Epithelial cell of proximal tubule (primary cell): ENCODE data around the gene ACADVL. TPM values are rescaled to one million over a fixed set of nuclear protein-coding genes. Genes with fewer than 3 reads are reported as not detected.

ENCODE experiments used
- DNase-seq: peaks from one replicate; pipeline ENCODE4 v3.0.0-alpha.2; 2011; ENCODE audit warnings: low read depth
- H3K4me3 ChIP-seq: 2 replicates; pipeline ENCODE4 v1.5.1; 2011; ENCODE audit warnings: low read depth, mild to moderate bottlenecking, low read length
- total RNA-seq: library from RNA; depleted of rRNA; stranded (reverse); fragments of >200 nt; gene quantifications from 2 replicates; pipeline ENCODE4 v1.2.3, GENCODE V29; 2015
- TF ChIP-seq, protein P1 (sequence below): conservative IDR thresholded peaks from 2 replicates; pipeline ENCODE4 v1.5.1; 2012; ENCODE audit warnings: low read depth, mild to moderate bottlenecking, low read length

The ACADVL gene
- total RNA-seq, 1 donor from 2014 or later: 573 TPM

DNA sequence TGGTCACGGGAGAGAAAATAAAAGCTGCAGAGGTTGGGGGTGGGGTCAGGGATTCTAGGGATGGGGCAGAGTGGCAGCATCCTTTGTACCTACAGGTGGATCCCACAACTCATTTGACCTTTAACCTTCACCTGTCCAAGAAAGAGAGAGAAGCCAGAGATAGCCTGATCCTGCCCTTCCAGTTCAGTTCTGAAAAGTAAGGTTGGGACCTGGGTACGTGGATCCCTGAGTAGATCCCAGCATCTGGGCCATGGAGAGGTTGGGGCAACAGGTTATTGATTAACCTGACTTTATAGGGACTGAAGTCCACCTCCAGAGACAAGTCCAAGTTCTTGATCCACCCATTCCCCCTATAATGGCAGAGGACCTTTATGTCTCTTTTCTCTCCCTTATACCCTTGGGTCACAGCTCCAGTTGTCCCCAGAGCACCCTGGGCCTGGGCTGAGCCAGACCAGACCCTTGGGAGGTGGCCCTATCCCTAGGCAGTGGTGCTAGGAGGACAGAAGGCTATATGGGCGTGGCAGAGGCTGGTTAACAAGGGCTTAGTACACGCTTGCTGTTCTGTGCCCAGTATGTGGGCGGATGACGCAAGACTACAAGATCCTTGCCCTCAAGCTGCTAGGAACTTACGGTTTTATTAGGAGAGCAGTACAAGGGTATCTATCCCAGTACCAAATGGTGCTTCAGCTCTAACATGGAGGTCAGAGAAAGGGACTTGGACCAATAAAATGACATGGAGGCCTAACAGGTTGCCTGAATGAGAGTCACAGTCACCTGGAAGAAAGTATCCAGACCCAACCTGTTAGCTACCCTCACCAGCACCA lies 39.2 kb downstream of the ACADVL start:
- TF ChIP-seq, protein P1, sequence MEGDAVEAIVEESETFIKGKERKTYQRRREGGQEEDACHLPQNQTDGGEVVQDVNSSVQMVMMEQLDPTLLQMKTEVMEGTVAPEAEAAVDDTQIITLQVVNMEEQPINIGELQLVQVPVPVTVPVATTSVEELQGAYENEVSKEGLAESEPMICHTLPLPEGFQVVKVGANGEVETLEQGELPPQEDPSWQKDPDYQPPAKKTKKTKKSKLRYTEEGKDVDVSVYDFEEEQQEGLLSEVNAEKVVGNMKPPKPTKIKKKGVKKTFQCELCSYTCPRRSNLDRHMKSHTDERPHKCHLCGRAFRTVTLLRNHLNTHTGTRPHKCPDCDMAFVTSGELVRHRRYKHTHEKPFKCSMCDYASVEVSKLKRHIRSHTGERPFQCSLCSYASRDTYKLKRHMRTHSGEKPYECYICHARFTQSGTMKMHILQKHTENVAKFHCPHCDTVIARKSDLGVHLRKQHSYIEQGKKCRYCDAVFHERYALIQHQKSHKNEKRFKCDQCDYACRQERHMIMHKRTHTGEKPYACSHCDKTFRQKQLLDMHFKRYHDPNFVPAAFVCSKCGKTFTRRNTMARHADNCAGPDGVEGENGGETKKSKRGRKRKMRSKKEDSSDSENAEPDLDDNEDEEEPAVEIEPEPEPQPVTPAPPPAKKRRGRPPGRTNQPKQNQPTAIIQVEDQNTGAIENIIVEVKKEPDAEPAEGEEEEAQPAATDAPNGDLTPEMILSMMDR: no peak
- DNase-seq: no peak
- H3K4me3 ChIP-seq: no peak overlapping the region

DNA sequence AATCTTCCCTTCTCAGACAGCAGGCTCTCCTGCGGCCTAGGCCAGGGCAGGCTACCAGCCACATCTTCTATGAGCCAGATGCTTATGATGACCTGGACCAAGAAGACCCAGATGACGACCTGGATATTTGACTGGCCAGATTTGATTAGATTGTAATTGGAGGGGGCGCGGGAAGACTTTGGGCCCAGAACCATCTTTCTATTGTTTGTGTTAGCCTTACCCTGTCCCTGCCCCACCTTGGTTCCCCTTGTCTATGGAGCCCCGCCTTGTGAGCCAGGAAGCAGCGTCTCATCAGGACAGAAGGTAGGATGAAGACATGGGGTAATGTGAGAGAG lies 39.8 kb downstream of the ACADVL start:
- TF ChIP-seq, protein P1: no peak
- no peak for DNase-seq
- H3K4me3 ChIP-seq: no peak overlapping the region

DNA sequence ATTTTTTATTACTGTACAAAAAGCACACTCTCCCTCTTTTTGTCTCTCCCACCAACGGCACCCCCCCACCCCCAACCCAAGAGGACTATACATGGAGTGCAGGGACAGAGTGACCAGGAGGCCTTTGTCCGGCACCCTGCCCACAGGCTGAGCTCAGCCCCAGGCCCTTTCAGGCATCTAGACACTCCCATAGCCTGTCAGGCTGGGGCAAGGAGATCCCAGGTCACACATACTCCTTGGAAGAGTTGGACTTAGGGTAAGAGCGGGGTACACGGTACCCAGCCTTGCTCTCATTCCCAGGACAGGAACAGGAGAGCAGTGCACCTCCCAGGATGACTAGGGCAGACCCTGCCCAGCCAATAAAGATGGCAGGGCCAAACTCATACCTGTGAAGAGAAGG lies 40.4 kb downstream of the ACADVL start:
- peak overlapping the region; percentile 58 for H3K4me3 ChIP-seq
- TF ChIP-seq, protein P1: no peak
- DNase-seq: no peak

DNA sequence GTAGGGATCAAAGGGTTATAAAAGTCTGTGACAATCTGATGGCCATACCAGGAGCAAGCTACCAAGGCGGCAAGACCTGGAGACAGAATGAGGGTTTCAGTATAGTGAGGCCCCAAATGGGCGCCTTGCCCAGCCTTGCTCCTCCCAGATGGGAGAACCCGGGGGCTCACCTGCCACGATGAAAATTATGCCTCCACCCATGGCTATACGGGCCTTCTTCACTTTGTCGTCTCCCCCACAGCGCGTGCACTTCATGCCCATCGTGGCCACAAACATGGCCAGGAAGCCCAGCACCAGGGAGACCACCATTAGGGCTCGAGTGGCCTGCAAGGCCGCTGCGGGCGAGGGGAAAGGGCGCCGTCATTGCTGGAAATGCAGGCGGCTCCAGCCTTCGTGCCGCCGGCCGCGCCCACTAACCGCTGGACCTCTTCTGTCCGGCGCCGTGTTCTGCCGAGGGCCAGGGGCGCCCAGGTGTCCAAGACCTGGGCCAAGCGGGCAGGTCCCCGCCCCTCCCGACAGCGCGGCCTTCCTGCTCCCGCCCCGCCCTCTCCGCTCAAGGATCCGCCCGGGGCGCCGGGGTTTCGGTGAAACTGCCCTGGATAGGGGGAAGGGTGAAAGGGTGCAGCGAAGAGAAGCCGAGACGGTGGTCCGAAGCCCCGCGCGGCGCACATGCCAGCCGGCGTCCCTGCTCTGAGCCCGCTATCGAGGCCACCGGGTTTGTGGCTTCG lies 41.1 kb downstream of the ACADVL start:
- TF ChIP-seq, protein P1: no peak
- no peak for DNase-seq
- peak overlapping the region; percentile 58 for H3K4me3 ChIP-seq

DNA sequence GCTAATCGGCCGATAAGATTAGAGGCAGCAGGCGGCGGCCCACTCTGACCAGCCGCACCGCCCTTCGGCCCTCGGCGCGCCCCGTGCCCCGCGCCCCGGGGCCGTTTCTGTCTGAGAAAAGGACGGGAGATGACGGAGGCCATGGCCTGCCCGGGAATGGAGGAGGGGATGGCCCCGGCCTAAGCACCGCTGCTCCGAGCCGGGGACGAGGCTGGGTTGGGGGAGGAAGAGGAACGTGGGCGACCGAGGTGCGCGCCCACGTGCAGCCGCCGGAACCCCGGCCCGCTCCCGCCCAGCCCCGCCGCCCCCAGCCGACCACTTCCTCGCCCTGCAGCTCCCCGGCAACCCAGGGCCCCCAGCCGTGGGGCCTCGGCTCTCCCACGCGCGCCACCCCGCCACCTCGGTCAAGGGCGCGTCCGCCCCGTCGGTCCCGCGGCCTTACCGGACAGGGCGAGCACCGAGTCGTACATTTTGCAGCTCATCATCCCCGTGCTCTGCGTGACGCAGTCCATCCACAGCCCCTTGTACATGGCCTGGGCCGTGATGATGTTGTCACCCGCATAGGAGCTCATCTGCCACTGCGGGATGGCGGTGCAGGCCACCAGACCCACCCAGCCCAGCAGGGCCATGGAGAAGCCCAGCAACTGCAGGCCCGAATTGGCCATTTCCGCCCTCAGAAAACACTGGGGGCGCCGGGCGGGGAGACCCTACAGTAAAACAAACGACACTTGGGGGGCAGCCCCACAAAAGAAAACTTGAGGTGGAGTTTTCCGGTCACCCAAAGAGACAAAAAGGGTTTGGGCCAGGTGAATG lies 41.8 kb downstream of the ACADVL start:
- TF ChIP-seq, protein P1: no peak
- no peak for DNase-seq
- peak overlapping the region; percentile 58 for H3K4me3 ChIP-seq

DNA sequence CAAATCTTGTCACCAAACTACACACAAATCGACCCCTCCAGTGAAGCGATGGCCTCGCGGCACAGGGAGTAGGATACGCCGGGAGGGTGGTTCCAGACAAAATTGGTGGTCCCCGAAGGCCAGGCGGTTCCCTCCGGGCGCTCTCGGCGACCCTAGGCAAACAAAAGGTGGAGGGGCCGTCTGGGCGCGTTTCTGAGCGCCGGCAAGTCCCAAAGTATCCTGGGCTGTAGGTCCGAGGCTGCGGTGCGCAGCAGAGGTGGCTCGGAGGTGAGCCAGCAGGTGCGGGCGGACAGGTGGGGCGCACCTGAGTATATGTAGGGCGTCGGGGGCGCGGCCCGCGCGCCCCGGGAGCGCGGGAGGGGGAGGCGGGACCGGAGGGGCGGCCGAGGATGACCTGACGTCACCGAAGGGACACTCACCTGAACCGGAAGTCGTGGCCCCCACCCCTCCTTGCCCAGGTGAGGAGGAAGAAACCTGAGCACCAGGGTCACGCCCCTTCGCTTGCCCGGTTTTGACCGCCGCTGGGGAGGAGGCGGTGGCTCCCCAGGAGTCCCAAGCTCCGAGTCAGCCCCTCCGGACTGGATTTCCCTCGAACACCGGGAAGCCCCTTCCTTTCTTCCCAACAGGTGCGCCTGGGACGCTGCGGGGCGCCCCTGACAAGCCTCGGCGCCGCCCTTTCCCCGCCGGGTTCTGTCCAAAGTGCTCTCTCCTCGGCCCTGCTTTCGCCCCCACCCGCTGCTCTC lies 42.6 kb downstream of the ACADVL start, which contains the start of gene CLDN7:
Gene CLDN7, minus strand, starts transcription at position 287 of the 743 bp plus-strand sequence. CDS start 435 bp downstream, outside the sequence.
- TF ChIP-seq, protein P1: no peak
- peak within 1 kb of the TSS; percentile 58 for H3K4me3 ChIP-seq
- DNase-seq: no peak
